PFSK-1 (cell line): ENCODE results near the gene TTLL5.

ENCODE experiments used
- FOXP2 ChIP-seq: optimal IDR thresholded peaks from 2 replicates; pipeline ENCODE3; 2011; ENCODE audit warnings: borderline replicate concordance, control low read depth, inconsistent platforms; ENCODE audit not compliant: insufficient read depth; ENCODE audit errors: extremely low read length, extremely low read depth
- POLR2AphosphoS5 ChIP-seq: IDR thresholded peaks from 2 replicates; pipeline ENCODE4 v1.6.1; 2012; ENCODE audit warnings: low read depth, mild to moderate bottlenecking, control low read depth, low read length, moderate library complexity
- REST ChIP-seq, 2 experiments: IDR thresholded peaks; 2 replicates each; pipeline versions ENCODE4 v1.6.1 to v1.8.0; 2011 to 2012; ENCODE audit warnings: low read depth in 2 of 2, low read length in 2 of 2, control low read depth in 1 of 2, inconsistent platforms in 1 of 2, mild to moderate bottlenecking in 1 of 2, moderate library complexity in 1 of 2; ENCODE audit not compliant: insufficient read depth in 1 of 2
- SIN3A ChIP-seq: IDR thresholded peaks from 2 replicates; pipeline ENCODE4 v1.6.1; 2012; ENCODE audit warnings: mild to moderate bottlenecking, low read length, moderate library complexity, borderline replicate concordance; ENCODE audit not compliant: insufficient read depth
- TAF1 ChIP-seq: IDR thresholded peaks from 2 replicates; pipeline ENCODE4 v1.6.1; 2012; ENCODE audit warnings: low read length, control low read depth, borderline replicate concordance; ENCODE audit not compliant: insufficient read depth

Gene TTLL5

GRCh38 chr14:75619548-75619947 lies 41.5 kb upstream of the TTLL5 start:
- TF ChIP-seq REST (IDR thresholded peaks at IDR 0.05; ENCODE audit: insufficient read depth in 1 of 2, low read depth in 2 of 2, low read length in 2 of 2): no peak
- TF ChIP-seq POLR2AphosphoS5: no peak
- no peak for TF ChIP-seq FOXP2
- no peak for TF ChIP-seq TAF1
- no peak for TF ChIP-seq SIN3A

- TF ChIP-seq TAF1 (no peak), FOXP2 (no peak), POLR2AphosphoS5 (no peak), REST (IDR thresholded peaks at IDR 0.05; ENCODE audit: insufficient read depth in 1 of 2, low read depth in 2 of 2, low read length in 2 of 2) (no peak), SIN3A (no peak)
Measured at GRCh38 chr14:75625034-75625433, 36.0 kb upstream of the TTLL5 start.

- TF ChIP-seq SIN3A (no peak), FOXP2 (no peak), REST (IDR thresholded peaks at IDR 0.05; ENCODE audit: insufficient read depth in 1 of 2, low read depth in 2 of 2, low read length in 2 of 2) (no peak), TAF1 (no peak), POLR2AphosphoS5 (no peak)
Measured at GRCh38 chr14:75626396-75626795, 34.6 kb upstream of the TTLL5 start.

GRCh38 chr14:75626863-75627262 lies 34.2 kb upstream of the TTLL5 start:
- TF ChIP-seq FOXP2: no peak

- TF ChIP-seq REST (IDR thresholded peaks at IDR 0.05; ENCODE audit: insufficient read depth in 1 of 2, low read depth in 2 of 2, low read length in 2 of 2): no peak
- TF ChIP-seq POLR2AphosphoS5: no peak
- no peak for TF ChIP-seq TAF1
- TF ChIP-seq SIN3A: no peak
- TF ChIP-seq FOXP2: no peak
Measured at GRCh38 chr14:75627406-75627805, 33.6 kb upstream of the TTLL5 start.
